HCT116 (cell line): Measurements from ENCODE around the gene IL20RB.

Experiments used
- CEBPB ChIP-seq: IDR thresholded peaks from 2 replicates; pipeline ENCODE4 v1.6.1; 2012; ENCODE audit warnings: low read depth
- EZH2 ChIP-seq: fragments of 200-600 bp; sonication (generic); IDR thresholded peaks from 2 replicates; pipeline ENCODE4 v1.6.1; 2017; ENCODE audit warnings: antibody characterized with exemption, mixed run types
- EZH2phosphoT487 ChIP-seq: fragments of 200-600 bp; IDR thresholded peaks from 2 replicates; pipeline ENCODE4 v1.6.1; 2018; ENCODE audit warnings: antibody characterized with exemption, borderline replicate concordance
- POLR2A ChIP-seq: IDR thresholded peaks from 2 replicates; pipeline ENCODE4 v1.7.0; 2011; ENCODE audit warnings: borderline replicate concordance; ENCODE audit not compliant: insufficient read depth, insufficient read length; ENCODE audit errors: extremely low read depth
- POLR2AphosphoS5 ChIP-seq: IDR thresholded peaks from 2 replicates; pipeline ENCODE4 v1.6.1; 2011; ENCODE audit warnings: mild to moderate bottlenecking, low read depth, low read length, moderate library complexity
- SRF ChIP-seq: IDR thresholded peaks from 2 replicates; pipeline ENCODE4 v1.6.1; 2012; ENCODE audit warnings: low read depth
- ZFX ChIP-seq: fragments of 450-650 bp; IDR thresholded peaks from 2 replicates; pipeline ENCODE4 v1.6.1; 2017
- TF ChIP-seq, protein P1 (sequence below), 3 experiments: fragments of 200-600 bp in 1 of 3; sonication (generic) in 1 of 3; IDR thresholded peaks in 2 of 3; conservative IDR thresholded peaks in 1 of 3; 2 replicates each; pipeline ENCODE4 v1.5.1; 2012 to 2017; ENCODE audit warnings: low read depth in 2 of 3, low read length in 2 of 3, antibody characterized with exemption in 1 of 3, borderline replicate concordance in 1 of 3, control low read depth in 1 of 3, mild to moderate bottlenecking in 1 of 3, mixed read lengths in 1 of 3, mixed run types in 1 of 3, moderate library complexity in 1 of 3; ENCODE audit not compliant: insufficient read depth in 1 of 3
- TF ChIP-seq, protein P2 (sequence below): IDR thresholded peaks from 2 replicates; pipeline ENCODE4 v1.6.1; 2012; ENCODE audit warnings: low read depth
- TF ChIP-seq, protein P3 (sequence below): IDR thresholded peaks from 2 replicates; pipeline ENCODE4 v1.6.1; 2012
- TF ChIP-seq, protein P4 (sequence below): IDR thresholded peaks from 2 replicates; pipeline ENCODE4 v1.6.1; 2012
- TF ChIP-seq, protein P5 (sequence below): IDR thresholded peaks from 2 replicates; pipeline ENCODE4 v1.6.1; 2011; ENCODE audit warnings: mild to moderate bottlenecking, low read length, moderate library complexity; ENCODE audit not compliant: insufficient replicate concordance; ENCODE audit errors: extremely low read depth

DNA sequence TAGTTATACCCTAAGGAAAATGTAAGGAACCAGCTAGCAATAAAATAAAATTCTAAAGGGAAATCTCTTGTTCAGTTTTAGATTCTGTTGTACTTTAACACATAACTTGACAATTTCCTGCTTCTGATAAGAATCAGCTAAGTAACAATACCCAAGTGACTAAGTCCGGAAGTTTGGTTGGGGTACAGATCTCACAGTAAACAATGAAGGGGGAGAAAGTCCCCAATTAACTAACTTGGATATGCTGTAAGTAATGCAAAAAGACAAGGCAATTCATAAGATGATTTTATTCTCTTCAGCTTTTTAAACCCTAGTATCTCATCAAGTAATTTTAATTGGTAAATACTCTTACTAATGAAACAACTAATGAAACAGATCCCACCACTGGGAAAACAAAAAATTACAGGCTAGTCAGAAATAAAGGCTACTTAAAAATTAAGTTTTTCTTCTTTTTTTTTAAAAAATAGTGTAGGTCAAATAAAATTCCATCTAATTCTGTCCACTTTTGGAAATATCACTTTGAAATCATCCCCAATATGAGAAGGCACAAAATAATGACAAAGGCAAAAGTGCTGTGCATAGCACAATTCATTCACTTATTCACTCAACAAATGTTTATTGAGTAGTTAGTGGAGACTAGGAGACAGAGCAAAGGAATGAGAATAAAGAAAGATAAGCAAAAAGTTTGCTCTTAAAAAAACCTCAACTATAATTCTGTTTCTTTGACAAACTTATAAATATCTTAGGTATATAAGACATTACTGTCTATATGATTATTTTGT, 37.8 kb upstream of the IL20RB start:
- TF ChIP-seq, protein P1, sequence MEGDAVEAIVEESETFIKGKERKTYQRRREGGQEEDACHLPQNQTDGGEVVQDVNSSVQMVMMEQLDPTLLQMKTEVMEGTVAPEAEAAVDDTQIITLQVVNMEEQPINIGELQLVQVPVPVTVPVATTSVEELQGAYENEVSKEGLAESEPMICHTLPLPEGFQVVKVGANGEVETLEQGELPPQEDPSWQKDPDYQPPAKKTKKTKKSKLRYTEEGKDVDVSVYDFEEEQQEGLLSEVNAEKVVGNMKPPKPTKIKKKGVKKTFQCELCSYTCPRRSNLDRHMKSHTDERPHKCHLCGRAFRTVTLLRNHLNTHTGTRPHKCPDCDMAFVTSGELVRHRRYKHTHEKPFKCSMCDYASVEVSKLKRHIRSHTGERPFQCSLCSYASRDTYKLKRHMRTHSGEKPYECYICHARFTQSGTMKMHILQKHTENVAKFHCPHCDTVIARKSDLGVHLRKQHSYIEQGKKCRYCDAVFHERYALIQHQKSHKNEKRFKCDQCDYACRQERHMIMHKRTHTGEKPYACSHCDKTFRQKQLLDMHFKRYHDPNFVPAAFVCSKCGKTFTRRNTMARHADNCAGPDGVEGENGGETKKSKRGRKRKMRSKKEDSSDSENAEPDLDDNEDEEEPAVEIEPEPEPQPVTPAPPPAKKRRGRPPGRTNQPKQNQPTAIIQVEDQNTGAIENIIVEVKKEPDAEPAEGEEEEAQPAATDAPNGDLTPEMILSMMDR (IDR thresholded peaks at IDR 0.05 in 2 of 3, conservative IDR thresholded peaks at IDR 0.05 in 1 of 3; ENCODE audit: borderline replicate concordance in 1 of 3, insufficient read depth in 1 of 3, low read depth in 2 of 3, low read length in 2 of 3): no peak
- TF ChIP-seq POLR2A (no peak), POLR2AphosphoS5 (no peak), EZH2 (no peak), ZFX (no peak), CEBPB (no peak), SRF (no peak), EZH2phosphoT487 (no peak)
- TF ChIP-seq, protein P2, sequence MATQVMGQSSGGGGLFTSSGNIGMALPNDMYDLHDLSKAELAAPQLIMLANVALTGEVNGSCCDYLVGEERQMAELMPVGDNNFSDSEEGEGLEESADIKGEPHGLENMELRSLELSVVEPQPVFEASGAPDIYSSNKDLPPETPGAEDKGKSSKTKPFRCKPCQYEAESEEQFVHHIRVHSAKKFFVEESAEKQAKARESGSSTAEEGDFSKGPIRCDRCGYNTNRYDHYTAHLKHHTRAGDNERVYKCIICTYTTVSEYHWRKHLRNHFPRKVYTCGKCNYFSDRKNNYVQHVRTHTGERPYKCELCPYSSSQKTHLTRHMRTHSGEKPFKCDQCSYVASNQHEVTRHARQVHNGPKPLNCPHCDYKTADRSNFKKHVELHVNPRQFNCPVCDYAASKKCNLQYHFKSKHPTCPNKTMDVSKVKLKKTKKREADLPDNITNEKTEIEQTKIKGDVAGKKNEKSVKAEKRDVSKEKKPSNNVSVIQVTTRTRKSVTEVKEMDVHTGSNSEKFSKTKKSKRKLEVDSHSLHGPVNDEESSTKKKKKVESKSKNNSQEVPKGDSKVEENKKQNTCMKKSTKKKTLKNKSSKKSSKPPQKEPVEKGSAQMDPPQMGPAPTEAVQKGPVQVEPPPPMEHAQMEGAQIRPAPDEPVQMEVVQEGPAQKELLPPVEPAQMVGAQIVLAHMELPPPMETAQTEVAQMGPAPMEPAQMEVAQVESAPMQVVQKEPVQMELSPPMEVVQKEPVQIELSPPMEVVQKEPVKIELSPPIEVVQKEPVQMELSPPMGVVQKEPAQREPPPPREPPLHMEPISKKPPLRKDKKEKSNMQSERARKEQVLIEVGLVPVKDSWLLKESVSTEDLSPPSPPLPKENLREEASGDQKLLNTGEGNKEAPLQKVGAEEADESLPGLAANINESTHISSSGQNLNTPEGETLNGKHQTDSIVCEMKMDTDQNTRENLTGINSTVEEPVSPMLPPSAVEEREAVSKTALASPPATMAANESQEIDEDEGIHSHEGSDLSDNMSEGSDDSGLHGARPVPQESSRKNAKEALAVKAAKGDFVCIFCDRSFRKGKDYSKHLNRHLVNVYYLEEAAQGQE: no peak
- TF ChIP-seq, protein P3, sequence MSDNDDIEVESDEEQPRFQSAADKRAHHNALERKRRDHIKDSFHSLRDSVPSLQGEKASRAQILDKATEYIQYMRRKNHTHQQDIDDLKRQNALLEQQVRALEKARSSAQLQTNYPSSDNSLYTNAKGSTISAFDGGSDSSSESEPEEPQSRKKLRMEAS: no peak
- TF ChIP-seq, protein P4, sequence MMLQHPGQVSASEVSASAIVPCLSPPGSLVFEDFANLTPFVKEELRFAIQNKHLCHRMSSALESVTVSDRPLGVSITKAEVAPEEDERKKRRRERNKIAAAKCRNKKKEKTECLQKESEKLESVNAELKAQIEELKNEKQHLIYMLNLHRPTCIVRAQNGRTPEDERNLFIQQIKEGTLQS: no peak
- TF ChIP-seq, protein P5, sequence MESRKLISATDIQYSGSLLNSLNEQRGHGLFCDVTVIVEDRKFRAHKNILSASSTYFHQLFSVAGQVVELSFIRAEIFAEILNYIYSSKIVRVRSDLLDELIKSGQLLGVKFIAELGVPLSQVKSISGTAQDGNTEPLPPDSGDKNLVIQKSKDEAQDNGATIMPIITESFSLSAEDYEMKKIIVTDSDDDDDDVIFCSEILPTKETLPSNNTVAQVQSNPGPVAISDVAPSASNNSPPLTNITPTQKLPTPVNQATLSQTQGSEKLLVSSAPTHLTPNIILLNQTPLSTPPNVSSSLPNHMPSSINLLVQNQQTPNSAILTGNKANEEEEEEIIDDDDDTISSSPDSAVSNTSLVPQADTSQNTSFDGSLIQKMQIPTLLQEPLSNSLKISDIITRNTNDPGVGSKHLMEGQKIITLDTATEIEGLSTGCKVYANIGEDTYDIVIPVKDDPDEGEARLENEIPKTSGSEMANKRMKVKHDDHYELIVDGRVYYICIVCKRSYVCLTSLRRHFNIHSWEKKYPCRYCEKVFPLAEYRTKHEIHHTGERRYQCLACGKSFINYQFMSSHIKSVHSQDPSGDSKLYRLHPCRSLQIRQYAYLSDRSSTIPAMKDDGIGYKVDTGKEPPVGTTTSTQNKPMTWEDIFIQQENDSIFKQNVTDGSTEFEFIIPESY: no peak
